ENCODE data around the gene PPP4R2.

DNA sequence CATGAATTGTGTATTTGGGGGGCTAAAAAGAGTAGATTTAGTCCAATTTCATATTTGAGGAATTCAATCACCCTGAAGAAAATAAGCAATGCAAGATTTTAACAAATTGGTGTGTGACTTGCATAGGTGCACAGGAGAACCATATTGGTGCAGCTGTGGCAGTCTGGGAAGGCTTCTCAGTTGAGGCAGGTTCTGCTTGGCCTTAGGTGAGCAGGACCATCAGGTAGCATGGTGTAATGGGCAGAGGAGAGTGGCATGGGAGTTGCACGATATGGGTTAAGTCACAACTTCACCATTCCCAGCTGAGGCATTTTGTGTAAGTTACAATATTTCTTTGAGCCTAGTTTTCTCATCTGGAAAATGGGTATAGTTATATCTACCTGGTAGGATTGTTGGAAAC, 75.3 kb downstream of the PPP4R2 start:
- no peak for TF ChIP-seq CTCF (IDR thresholded peaks at IDR 0.05 in 8 of 11, conservative IDR thresholded peaks at IDR 0.05 in 3 of 11)
- no peak for TF ChIP-seq POLR2AphosphoS5 (IDR thresholded peaks at IDR 0.05)
